ENCODE data around the gene UBE4A. TPM values are rescaled to one million over a fixed set of nuclear protein-coding genes. Genes with fewer than 3 reads are reported as not detected.

UBE4A gene
- total RNA-seq, 1 experiment from 2014 or later: 54.2 TPM

DNA sequence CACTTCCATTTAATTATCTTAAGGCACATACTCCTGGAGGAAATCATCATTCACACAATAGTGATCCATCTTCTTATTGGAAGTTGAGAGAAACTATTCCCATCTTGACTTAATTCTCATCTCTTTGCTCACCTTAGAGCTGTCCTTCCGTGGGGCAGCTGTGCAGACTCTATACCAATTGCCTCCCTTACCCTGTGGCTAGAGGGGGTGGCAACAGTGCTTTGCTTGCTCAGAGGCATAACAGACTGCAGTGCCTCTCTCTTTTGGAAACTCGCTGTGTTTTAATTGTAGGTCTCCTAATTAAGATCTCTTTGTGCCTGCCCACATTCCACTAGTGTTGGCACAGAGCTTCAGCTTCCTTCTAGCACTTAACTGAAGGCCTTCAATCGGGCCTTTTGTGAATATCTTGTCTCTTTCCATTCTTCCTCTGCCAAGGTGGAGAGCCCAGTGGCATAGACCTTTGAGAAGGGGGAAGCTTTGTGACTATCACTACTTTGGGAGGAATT lies 82.4 kb downstream of the UBE4A start:
- no peak for TF ChIP-seq EZH2 (IDR thresholded peaks at IDR 0.05; ENCODE audit: borderline replicate concordance, low read depth, low read length, poor library complexity, severe bottlenecking)
- TF ChIP-seq, protein P1, sequence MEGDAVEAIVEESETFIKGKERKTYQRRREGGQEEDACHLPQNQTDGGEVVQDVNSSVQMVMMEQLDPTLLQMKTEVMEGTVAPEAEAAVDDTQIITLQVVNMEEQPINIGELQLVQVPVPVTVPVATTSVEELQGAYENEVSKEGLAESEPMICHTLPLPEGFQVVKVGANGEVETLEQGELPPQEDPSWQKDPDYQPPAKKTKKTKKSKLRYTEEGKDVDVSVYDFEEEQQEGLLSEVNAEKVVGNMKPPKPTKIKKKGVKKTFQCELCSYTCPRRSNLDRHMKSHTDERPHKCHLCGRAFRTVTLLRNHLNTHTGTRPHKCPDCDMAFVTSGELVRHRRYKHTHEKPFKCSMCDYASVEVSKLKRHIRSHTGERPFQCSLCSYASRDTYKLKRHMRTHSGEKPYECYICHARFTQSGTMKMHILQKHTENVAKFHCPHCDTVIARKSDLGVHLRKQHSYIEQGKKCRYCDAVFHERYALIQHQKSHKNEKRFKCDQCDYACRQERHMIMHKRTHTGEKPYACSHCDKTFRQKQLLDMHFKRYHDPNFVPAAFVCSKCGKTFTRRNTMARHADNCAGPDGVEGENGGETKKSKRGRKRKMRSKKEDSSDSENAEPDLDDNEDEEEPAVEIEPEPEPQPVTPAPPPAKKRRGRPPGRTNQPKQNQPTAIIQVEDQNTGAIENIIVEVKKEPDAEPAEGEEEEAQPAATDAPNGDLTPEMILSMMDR (conservative IDR thresholded peaks at IDR 0.05; ENCODE audit: low read depth, low read length): no peak
- BruUV-seq (replicated peaks): no TSS peak
- POLR2A ChIA-PET (ENCODE audit: low non-redundant PET): interaction anchor here (0.6 kb wide), 1 partner anchor 247 kb away, joined by 3 read pairs; no protein-coding TSS in a partner anchor
- intact Hi-C loops (cut with micrococcal nuclease; ENCODE audit: unreplicated experiment): no loop called here
- CTCF ChIA-PET: no interaction called here
- Histone ChIP-seq H3K4me3 (ENCODE audit: low read depth, low read length, poor library complexity, severe bottlenecking) (no peak overlapping the region), H3K27ac (ENCODE audit: low read depth, low read length, poor library complexity, severe bottlenecking) (no peak overlapping the region), H3K27me3 (replicated peaks; ENCODE audit: insufficient read depth, low read depth, low read length, poor library complexity) (no peaks in the 10 kb centered on the region), H3K4me1 (ENCODE audit: insufficient read depth, low read length, poor library complexity, severe bottlenecking) (peaks cover 43% of the 10 kb centered on the region), H3K9me3 (ENCODE audit: low read depth, low read length, poor library complexity, severe bottlenecking) (no peaks in the 10 kb centered on the region), H3K36me3 (ENCODE audit: insufficient read depth, low read length, poor library complexity, severe bottlenecking) (peaks cover 17% of the 10 kb centered on the region)
- no peak for DNase-seq (ENCODE audit: low spot score)

DNA sequence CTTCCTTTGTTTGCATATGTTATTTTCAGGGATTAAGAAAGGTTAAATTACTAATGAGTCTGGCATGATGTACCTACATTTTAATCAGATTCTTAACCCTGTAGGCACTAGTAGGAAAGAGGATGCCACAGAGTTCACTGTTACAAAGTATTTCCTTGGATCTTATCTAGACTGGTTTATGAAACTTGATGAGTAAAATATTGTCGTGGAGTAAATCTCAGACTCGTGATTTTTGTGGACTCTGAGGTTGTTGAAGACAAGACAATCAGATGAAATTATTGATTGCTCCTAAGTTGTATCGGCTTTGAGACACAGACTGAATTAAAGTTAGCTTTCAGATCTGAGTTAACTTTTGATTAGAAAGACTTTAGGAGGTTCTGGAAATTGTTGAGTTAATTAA lies 82.9 kb downstream of the UBE4A start:
- DNase-seq (ENCODE audit: low spot score): no peak
- H3K36me3 ChIP-seq (ENCODE audit: insufficient read depth, low read length, poor library complexity, severe bottlenecking): peaks cover 17% of the 10 kb centered on the region
- intact Hi-C loops (cut with micrococcal nuclease; ENCODE audit: unreplicated experiment): no loop called here
- H3K4me3 ChIP-seq (ENCODE audit: low read depth, low read length, poor library complexity, severe bottlenecking): no peak overlapping the region
- H3K27me3 ChIP-seq (replicated peaks; ENCODE audit: insufficient read depth, low read depth, low read length, poor library complexity): no peaks in the 10 kb centered on the region
- H3K27ac ChIP-seq (ENCODE audit: low read depth, low read length, poor library complexity, severe bottlenecking): no peak overlapping the region
- ChIA-PET POLR2A (ENCODE audit: low non-redundant PET) (interaction anchor here (0.6 kb wide), 1 partner anchor 246 kb away, joined by 3 read pairs; no protein-coding TSS in a partner anchor), CTCF (no interaction called here)
- no peaks in the 10 kb centered on the region for H3K9me3 ChIP-seq (ENCODE audit: low read depth, low read length, poor library complexity, severe bottlenecking)
- TF ChIP-seq EZH2 (IDR thresholded peaks at IDR 0.05; ENCODE audit: borderline replicate concordance, low read depth, low read length, poor library complexity, severe bottlenecking): no peak
- TF ChIP-seq, protein P1 (conservative IDR thresholded peaks at IDR 0.05; ENCODE audit: low read depth, low read length): no peak
- no TSS peak for BruUV-seq (replicated peaks)
- H3K4me1 ChIP-seq (ENCODE audit: insufficient read depth, low read length, poor library complexity, severe bottlenecking): peaks cover 43% of the 10 kb centered on the region

DNA sequence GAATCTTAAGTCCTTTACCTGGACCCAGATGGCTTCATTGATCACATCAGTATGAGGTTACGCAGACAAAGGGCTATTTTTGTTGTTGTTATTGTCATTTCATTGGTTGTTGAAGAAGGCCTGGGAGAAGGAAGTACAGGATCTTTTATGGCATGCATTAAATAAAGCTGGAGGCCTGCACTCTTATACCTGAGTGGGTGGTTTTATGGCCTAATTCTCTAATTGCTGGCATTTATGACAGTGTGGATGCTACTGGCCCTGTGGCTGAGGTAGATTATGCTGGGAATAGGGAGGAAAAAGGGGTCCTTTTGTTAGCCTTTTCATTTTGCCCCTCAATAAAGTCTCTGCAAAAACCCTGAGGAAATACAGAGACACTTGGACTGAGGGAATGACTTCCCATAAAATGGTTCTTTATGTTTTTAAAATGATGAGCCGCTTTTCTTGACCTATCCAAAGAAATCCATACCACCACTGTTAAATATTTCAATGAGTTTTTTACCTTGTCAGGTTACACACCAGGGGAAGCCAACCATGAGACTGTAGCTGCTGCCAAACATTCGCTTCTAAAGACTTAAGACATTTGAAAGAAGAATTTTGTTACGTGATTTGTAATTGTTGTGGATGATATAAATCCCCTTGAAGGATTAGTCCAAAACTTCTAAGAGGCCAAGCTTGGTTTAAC lies 83.6 kb downstream of the UBE4A start:
- H3K4me3 ChIP-seq (ENCODE audit: low read depth, low read length, poor library complexity, severe bottlenecking): no peak overlapping the region
- H3K9me3 ChIP-seq (ENCODE audit: low read depth, low read length, poor library complexity, severe bottlenecking): no peaks in the 10 kb centered on the region
- POLR2A ChIA-PET (ENCODE audit: low non-redundant PET): interaction anchor here (0.6 kb wide), 1 partner anchor 8 kb away, joined by 3 read pairs; no protein-coding TSS in a partner anchor
- peaks cover 44% of the 10 kb centered on the region for H3K4me1 ChIP-seq (ENCODE audit: insufficient read depth, low read length, poor library complexity, severe bottlenecking)
- intact Hi-C loops (cut with micrococcal nuclease; ENCODE audit: unreplicated experiment): no loop called here
- no peak for DNase-seq (ENCODE audit: low spot score)
- TF ChIP-seq EZH2 (IDR thresholded peaks at IDR 0.05; ENCODE audit: borderline replicate concordance, low read depth, low read length, poor library complexity, severe bottlenecking): no peak
- TF ChIP-seq, protein P1 (conservative IDR thresholded peaks at IDR 0.05; ENCODE audit: low read depth, low read length): no peak
- H3K27ac ChIP-seq (ENCODE audit: low read depth, low read length, poor library complexity, severe bottlenecking): no peak overlapping the region
- peaks cover 17% of the 10 kb centered on the region for H3K36me3 ChIP-seq (ENCODE audit: insufficient read depth, low read length, poor library complexity, severe bottlenecking)
- CTCF ChIA-PET: no interaction called here
- H3K27me3 ChIP-seq (replicated peaks; ENCODE audit: insufficient read depth, low read depth, low read length, poor library complexity): no peaks in the 10 kb centered on the region
- BruUV-seq (replicated peaks): no TSS peak

Data from A673 (cell line).